GM18868 (cell line): Measurements from ENCODE around the gene NYAP1.
"Not testable (repeated sequence)": the region's sequence is repeated elsewhere in the genome, so short reads cannot be mapped to it uniquely, and the experiment has no call there.

Experiments
- ATAC-seq: cut with Tn5 transposase; IDR thresholded peaks from one replicate; pipeline ENCODE4 v1.9.1; 2021; ENCODE audit warnings: mild to moderate bottlenecking, moderate library complexity; ENCODE audit not compliant: unreplicated experiment

NYAP1 gene

DNA sequence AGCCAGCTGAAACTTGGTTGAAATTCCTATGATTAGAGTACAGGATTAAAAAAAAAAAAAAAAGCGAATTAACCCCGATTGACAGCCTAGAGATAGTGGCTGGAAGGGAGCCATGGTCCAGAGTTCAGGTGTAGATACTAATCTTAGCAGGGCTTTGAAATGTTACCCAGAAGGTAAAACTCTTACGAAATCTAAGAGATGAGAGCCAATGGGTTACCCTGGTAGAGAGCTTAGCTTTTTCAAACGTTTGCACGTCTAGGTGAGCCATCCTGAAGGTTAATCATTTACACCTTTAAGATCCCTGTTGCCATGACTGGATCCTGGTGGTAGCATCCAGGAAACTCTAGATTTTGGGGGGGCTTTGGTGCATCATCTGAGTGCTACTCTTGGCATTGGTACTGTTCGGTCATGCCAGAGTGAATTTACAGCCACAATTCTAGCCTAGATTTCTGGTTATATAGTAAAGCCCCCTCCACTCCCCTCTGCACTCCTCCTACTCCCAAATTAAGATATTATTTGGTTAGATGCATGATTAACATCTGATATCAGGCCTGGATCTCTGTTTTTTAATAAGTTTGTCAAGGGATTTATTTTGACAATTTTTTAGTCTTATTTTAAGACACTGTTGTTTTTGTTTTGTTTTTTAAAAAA, 56.5 kb downstream of the NYAP1 start:
- no peak for ATAC-seq

DNA sequence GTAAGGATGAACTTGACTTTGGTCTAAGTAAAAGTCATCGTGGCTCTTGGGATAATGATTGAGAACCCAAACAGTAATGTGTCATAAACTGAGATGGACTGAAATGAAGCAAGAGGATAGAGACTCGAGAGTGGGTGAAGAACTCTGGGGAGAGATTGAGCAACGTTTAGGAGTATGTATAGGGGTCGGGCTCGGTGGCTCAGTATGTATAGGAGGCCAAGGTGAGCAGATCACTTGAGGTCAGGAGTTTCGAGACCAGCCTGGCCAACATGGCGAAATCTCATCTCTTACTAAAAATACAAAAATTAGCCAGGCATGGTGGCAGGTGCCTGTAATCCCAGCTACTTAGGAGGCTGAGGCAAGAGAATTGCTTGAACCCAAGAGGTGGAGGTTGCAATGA, 57.6 kb downstream of the NYAP1 start:
- ATAC-seq = not testable (repeated sequence)

GRCh38 chr7:100543586-100543985, 59.9 kb downstream of the NYAP1 start:
- no peak for ATAC-seq

DNA sequence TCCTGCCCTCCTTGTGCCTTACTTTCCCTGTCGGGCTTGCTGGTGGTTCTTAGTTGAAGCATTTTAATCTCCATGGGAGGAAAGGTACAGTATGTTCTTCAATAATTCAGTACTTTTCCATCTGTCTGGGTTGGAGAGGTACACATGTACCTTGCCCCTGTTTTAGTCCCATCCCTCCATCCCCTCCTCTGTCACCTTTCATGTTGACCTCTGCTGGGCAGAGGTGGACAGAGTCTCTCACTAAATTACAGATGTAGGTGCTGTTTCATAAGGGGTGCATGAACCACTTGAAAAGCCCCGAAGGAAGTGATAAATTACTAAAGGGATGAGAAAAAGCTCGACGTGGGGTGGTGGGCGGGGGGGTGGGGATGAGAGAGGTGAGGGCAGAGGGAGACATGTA, 60.7 kb downstream of the NYAP1 start:
- ATAC-seq = no peak
